ENCODE data around the gene RAPGEF1.

RAPGEF1 gene

GRCh38 chr9:131669269-131670157, 70.4 kb downstream of the RAPGEF1 start:
- TF ChIP-seq FOXP2 (optimal IDR thresholded peaks at IDR 0.05; ENCODE audit: borderline replicate concordance, extremely low read depth, extremely low read length, insufficient read depth): no peak
- no peak for TF ChIP-seq POLR2AphosphoS5 (IDR thresholded peaks at IDR 0.05; ENCODE audit: low read depth, low read length)
- no peak for TF ChIP-seq SIN3A (IDR thresholded peaks at IDR 0.05; ENCODE audit: borderline replicate concordance, insufficient read depth, low read length)
- TF ChIP-seq TAF1 (IDR thresholded peaks at IDR 0.05; ENCODE audit: borderline replicate concordance, insufficient read depth, low read length): no peak
- TF ChIP-seq, protein P1, sequence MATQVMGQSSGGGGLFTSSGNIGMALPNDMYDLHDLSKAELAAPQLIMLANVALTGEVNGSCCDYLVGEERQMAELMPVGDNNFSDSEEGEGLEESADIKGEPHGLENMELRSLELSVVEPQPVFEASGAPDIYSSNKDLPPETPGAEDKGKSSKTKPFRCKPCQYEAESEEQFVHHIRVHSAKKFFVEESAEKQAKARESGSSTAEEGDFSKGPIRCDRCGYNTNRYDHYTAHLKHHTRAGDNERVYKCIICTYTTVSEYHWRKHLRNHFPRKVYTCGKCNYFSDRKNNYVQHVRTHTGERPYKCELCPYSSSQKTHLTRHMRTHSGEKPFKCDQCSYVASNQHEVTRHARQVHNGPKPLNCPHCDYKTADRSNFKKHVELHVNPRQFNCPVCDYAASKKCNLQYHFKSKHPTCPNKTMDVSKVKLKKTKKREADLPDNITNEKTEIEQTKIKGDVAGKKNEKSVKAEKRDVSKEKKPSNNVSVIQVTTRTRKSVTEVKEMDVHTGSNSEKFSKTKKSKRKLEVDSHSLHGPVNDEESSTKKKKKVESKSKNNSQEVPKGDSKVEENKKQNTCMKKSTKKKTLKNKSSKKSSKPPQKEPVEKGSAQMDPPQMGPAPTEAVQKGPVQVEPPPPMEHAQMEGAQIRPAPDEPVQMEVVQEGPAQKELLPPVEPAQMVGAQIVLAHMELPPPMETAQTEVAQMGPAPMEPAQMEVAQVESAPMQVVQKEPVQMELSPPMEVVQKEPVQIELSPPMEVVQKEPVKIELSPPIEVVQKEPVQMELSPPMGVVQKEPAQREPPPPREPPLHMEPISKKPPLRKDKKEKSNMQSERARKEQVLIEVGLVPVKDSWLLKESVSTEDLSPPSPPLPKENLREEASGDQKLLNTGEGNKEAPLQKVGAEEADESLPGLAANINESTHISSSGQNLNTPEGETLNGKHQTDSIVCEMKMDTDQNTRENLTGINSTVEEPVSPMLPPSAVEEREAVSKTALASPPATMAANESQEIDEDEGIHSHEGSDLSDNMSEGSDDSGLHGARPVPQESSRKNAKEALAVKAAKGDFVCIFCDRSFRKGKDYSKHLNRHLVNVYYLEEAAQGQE (IDR thresholded peaks at IDR 0.05; ENCODE audit: insufficient read depth in 1 of 2, low read depth in 2 of 2, low read length in 2 of 2): no peak

DNA sequence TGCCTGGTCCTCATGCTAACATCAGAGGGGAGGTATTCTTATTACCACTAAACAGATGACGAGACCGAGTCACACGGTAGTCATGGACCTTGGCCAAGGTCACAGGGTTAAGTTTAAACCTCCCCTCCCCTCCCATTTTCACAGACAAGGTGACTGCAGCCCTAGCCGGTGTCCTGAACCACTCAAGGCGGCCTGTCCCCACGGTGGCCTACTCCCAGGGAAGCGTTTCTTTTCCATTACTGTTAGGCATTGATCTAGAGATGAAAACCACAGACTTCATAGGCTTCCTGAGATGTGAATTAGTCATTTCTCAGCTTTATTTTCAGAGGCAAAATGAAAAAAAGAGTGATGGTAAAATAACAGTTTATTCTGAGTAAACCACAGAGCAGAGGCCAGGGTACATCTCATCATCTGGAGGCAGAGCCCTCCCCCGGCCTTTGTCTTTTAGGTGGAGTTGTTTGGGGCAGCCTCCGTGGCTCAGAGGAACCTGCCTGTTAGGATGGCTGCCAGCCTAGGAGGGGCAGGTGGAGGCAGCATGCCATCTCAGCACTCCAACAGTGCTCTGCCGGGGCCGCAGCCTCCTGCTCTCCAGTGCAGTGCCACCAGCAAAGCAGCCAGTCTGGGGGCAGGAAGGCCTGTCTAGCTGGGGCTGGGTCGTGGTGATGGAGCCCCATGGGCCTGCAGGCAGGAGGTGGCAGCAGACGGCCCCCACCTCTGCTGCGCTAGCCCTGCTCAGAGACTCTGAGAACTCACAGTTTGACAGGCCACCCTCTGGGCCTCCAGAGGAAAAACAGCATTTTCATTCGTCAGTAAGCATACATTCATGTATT, 71.2 kb downstream of the RAPGEF1 start:
- TF ChIP-seq TAF1 (IDR thresholded peaks at IDR 0.05; ENCODE audit: borderline replicate concordance, insufficient read depth, low read length): no peak
- TF ChIP-seq SIN3A (IDR thresholded peaks at IDR 0.05; ENCODE audit: borderline replicate concordance, insufficient read depth, low read length): no peak
- TF ChIP-seq, protein P1 (IDR thresholded peaks at IDR 0.05; ENCODE audit: insufficient read depth in 1 of 2, low read depth in 2 of 2, low read length in 2 of 2): no peak
- no peak for TF ChIP-seq FOXP2 (optimal IDR thresholded peaks at IDR 0.05; ENCODE audit: borderline replicate concordance, extremely low read depth, extremely low read length, insufficient read depth)
- TF ChIP-seq POLR2AphosphoS5 (IDR thresholded peaks at IDR 0.05; ENCODE audit: low read depth, low read length): no peak

- TF ChIP-seq SIN3A (IDR thresholded peaks at IDR 0.05; ENCODE audit: borderline replicate concordance, insufficient read depth, low read length) (no peak), TAF1 (IDR thresholded peaks at IDR 0.05; ENCODE audit: borderline replicate concordance, insufficient read depth, low read length) (no peak)
These were observed 71.8 kb downstream of the RAPGEF1 start for GRCh38 chr9:131668057-131668438.

GRCh38 chr9:131667576-131667975, 72.3 kb downstream of the RAPGEF1 start:
- TF ChIP-seq POLR2AphosphoS5 (IDR thresholded peaks at IDR 0.05; ENCODE audit: low read depth, low read length) (no peak), SIN3A (IDR thresholded peaks at IDR 0.05; ENCODE audit: borderline replicate concordance, insufficient read depth, low read length) (no peak), FOXP2 (optimal IDR thresholded peaks at IDR 0.05; ENCODE audit: borderline replicate concordance, extremely low read depth, extremely low read length, insufficient read depth) (no peak), TAF1 (IDR thresholded peaks at IDR 0.05; ENCODE audit: borderline replicate concordance, insufficient read depth, low read length) (no peak)
- TF ChIP-seq, protein P1 (IDR thresholded peaks at IDR 0.05; ENCODE audit: insufficient read depth in 1 of 2, low read depth in 2 of 2, low read length in 2 of 2): no peak

- TF ChIP-seq SIN3A (IDR thresholded peaks at IDR 0.05; ENCODE audit: borderline replicate concordance, insufficient read depth, low read length): no peak
- TF ChIP-seq TAF1 (IDR thresholded peaks at IDR 0.05; ENCODE audit: borderline replicate concordance, insufficient read depth, low read length): no peak
- TF ChIP-seq, protein P1 (IDR thresholded peaks at IDR 0.05; ENCODE audit: insufficient read depth in 1 of 2, low read depth in 2 of 2, low read length in 2 of 2): no peak
- no peak for TF ChIP-seq FOXP2 (optimal IDR thresholded peaks at IDR 0.05; ENCODE audit: borderline replicate concordance, extremely low read depth, extremely low read length, insufficient read depth)
- no peak for TF ChIP-seq POLR2AphosphoS5 (IDR thresholded peaks at IDR 0.05; ENCODE audit: low read depth, low read length)
These were observed 73.1 kb downstream of the RAPGEF1 start for GRCh38 chr9:131666774-131667173.
